GM10266 (cell line): ENCODE measurements around the gene MRPL43.

Source experiments
- DNase-seq: peaks from one replicate; pipeline ENCODE4 v3.0.0; 2012; ENCODE audit errors: extremely low spot score
- CTCF ChIP-seq: IDR thresholded peaks from 2 replicates; pipeline ENCODE4 v1.5.1; 2012; ENCODE audit warnings: mild to moderate bottlenecking, low read depth; ENCODE audit not compliant: control insufficient read depth, insufficient read depth; ENCODE audit errors: missing control alignments

The MRPL43 gene

GRCh38 chr10:101007099-101007711 is 19.9 kb upstream of the MRPL43 start:
- no peak for DNase-seq
- TF ChIP-seq CTCF, result no peak

DNA sequence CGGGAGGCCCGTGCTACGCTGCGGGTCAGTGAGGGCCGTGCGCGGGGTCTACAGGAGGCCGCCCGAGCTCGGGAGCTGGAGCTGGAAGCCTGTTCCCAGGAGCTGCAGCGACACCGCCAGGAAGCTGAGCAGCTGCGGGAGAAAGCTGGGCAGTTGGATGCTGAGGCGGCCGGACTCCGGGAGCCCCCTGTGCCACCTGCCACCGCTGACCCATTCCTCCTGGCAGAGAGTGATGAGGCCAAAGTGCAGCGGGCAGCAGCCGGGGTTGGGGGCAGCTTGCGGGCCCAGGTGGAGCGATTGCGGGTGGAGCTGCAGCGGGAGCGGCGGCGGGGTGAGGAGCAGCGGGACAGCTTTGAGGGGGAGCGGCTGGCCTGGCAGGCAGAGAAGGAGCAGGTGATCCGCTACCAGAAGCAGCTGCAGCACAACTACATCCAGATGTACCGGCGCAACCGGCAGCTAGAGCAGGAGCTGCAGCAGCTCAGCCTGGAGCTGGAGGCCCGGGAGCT is 19.3 kb upstream of the MRPL43 start:
- DNase-seq, result no peak
- no peak for TF ChIP-seq CTCF

DNA sequence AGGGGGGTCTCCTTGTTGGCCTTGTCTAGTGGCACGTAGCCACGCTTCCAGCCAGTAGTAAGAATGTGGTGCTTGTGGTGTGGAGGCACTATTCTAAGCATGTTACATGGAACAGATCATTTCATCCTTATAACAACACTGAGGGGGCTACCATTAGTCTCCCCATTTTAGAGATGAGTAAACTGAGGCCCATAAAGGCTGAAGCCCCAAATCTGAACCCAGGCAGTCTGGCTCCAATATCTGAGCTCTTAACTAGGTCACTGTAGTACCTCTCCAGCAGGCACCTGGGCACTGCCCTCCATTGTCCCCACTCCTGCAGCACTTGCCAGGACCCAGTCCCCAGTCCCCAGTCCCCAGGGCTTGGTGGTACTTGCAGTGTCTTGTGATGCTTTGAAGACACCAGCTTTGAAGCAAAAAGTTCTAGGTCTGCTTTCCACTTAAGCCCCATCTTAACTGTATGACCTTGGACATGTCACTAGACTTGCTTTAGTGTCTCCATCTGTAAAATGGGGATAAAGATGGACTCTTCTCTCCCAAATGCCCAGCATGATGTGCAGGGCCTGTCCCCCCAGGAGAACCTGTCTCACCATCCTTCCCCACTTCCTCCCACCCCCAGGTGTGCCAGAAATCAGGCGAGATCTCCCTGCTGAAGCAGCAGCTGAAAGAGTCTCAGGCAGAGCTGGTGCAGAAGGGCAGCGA is 18.7 kb upstream of the MRPL43 start:
- no peak for TF ChIP-seq CTCF
- DNase-seq, result no peak

DNA sequence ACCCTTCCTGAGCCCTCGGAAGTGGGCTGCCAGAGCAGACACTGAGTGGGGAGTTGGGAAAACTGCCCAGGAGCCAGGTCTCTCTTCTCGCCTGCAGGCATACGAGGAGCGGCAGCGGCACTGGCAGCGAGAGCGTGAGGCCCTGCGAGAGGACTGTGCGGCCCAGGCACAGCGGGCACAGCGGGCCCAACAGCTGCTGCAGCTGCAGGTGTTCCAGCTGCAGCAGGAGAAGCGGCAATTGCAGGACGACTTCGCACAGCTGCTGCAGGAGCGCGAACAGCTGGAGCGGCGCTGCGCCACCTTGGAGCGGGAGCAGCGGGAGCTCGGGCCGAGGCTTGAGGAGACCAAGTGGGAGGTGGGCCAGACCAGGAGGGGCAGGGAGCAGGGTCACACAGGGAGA is 18.1 kb upstream of the MRPL43 start:
- DNase-seq, result no peak
- TF ChIP-seq CTCF, result no peak

DNA sequence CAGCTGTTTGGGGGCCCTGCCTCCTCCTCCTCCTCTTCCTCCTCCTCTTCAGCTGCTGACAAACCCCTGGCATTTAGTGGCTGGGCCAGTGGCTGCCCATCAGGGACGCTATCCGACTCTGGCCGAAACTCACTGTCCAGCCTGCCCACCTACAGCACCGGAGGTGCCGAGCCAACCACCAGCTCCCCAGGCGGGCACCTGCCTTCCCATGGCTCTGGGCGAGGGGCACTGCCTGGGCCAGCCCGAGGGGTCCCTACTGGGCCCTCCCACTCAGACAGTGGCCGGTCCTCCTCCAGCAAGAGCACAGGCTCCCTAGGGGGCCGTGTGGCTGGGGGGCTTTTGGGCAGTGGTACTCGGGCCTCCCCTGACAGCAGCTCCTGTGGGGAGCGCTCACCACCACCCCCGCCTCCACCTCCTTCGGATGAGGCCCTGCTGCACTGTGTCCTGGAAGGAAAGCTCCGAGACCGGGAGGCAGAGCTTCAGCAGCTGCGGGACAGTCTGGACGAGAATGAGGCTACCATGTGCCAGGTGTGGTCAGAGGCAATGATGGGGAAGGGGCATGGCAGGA is 16.4 kb upstream of the MRPL43 start:
- no peak for TF ChIP-seq CTCF
- no peak for DNase-seq

DNA sequence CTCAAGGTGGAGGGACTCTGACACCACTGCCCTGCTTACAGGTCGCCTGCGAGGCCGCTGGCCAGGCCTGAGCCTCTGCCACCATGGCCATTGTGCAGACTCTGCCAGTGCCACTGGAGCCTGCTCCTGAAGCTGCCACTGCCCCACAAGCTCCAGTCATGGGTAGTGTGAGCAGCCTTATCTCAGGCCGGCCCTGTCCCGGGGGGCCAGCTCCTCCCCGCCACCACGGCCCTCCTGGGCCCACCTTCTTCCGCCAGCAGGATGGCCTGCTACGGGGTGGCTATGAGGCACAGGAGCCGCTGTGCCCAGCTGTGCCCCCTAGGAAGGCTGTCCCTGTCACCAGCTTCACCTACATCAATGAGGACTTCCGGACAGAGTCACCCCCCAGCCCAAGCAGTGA is 15.2 kb upstream of the MRPL43 start:
- no peak for TF ChIP-seq CTCF
- no peak for DNase-seq

DNA sequence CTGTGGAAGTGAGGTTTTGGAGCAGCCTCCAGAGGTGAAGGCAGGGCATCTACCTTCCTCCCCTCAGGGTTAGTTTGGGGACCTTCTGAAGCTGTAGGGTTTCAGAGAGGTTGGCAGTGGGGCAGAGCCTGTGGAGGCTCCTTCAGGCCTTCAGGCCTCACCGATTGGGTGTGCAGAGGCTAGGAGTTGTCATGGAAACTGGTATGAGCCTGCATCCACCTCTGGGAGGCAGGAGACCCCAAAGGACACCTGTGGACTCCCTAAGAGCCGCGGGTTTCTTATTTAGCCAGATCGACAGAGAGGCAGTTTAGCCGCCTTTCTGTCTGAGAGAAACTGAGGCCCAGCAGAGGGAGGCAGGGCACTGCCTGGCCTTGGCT is 14.3 kb upstream of the MRPL43 start:
- TF ChIP-seq CTCF, result no peak
- DNase-seq, result no peak
